ENCODE data around the gene CERS3. TPM values are rescaled to one million over a fixed set of nuclear protein-coding genes. Genes with fewer than 3 reads are reported as not detected.

Gene CERS3
- total RNA-seq, 4 donors from 2014 or later, result not detected

DNA sequence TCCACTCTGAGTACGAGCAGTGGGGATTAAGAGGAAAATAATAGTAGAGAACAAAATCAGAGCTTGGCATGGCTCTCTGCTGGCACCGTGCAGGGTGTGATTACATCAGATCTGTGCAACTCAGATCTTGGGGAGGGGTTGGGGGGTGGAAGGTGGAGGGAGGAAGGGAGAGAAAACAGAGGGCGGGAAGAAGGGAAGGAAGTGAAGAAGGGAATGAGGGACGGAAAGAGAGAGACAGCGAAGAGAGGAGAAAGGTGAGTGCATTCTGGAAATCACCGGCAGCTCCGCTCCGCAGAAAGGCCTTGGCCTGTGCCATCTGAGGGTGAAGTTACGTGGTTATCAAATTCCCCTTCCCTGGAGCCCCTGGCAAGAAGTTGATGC, 156.0 kb downstream of the CERS3 start:
- WGBS, 2 donors (ENCODE audit: low coverage in 1 of 2), result 27 to 36% methylated on average over 9 of the region's 9 CpGs
- Histone ChIP-seq H3K4me3 (peak overlapping the region in 2 of 4 donors; percentile 12 to 37), H3K27me3 (peaks cover 44% of the 10 kb centered on the region)

GRCh38 chr15:100355342-100355741, 173.4 kb downstream of the CERS3 start:
- H3K27me3 ChIP-seq, result peaks cover 25% of the 10 kb centered on the region
- WGBS, 2 donors (ENCODE audit: low coverage in 1 of 2), result 60% methylated on average over 2 of the region's 2 CpGs; no CpG with 5 or more reads in 1 of the 2 donors
- H3K4me1 ChIP-seq, result peaks cover 1 to 7% (median 2%) of the 10 kb centered on the region in 4 donors
- no peaks in the 10 kb centered on the region for H3K9me3 ChIP-seq
- H3K36me3 ChIP-seq, result no peaks in the 10 kb centered on the region
- no peak overlapping the region for H3K27ac ChIP-seq
- H3K4me3 ChIP-seq, result no peak overlapping the region
- intact Hi-C loops (cut with DNase I; ENCODE audit: low total_unique reads), result no loop called here
- TF ChIP-seq POLR2AphosphoS5 (IDR thresholded peaks at IDR 0.05), result no peak
- in situ Hi-C loops (cut with MboI; ENCODE audit: low pct_ligation_motif_present in 1 of 4, low pct_unique_long_range_greater_than_20kb in 1 of 4, low sequenced_read_pairs in 3 of 4), result no loop called here
- no peak for DNase-seq

More for the DNA sequence above, 156.0 kb downstream of the CERS3 start:
- TF ChIP-seq CTCF (IDR thresholded peaks at IDR 0.05), result no peak
- no peak for TF ChIP-seq EP300 (IDR thresholded peaks at IDR 0.05; ENCODE audit: low read depth)
- no peak for TF ChIP-seq POLR2AphosphoS5 (IDR thresholded peaks at IDR 0.05)
- TF ChIP-seq POLR2A (IDR thresholded peaks at IDR 0.05), result no peak
- Histone ChIP-seq H3K36me3 (no peaks in the 10 kb centered on the region), H3K27ac (peak overlapping the region in 1 of 4 donors; percentile 25), H3K9me3 (peaks cover 0 to 3% of the 10 kb centered on the region in 2 donors), H3K4me1 (no peaks in the 10 kb centered on the region)
- in situ Hi-C loops (cut with MboI; ENCODE audit: low pct_ligation_motif_present in 1 of 4, low pct_unique_long_range_greater_than_20kb in 1 of 4, low sequenced_read_pairs in 3 of 4) (no loop called here), intact Hi-C loops (cut with DNase I; ENCODE audit: low total_unique reads) (no loop called here)
- DNase-seq, result no peak

DNA sequence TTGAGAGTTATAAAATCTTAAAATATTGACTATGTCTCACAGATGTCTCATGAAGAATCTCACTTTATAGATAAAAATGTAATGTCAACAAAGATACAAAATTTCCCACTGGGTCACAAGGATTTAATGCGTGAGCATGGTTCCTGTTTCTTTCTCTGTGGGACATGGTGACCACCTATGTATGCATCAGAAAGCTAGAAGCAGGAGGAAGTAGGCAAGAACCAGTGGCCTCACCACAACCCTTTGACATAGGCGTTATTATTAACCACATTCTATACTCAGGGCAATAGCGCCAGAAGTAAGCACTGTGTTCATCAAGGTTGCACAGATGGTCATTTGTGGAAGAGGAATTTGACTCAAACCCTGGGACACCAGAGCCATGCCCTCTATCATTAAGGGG, 175.3 kb downstream of the CERS3 start:
- Histone ChIP-seq H3K27me3 (peaks cover 25% of the 10 kb centered on the region), H3K4me1 (peaks cover 3 to 13% (median 5%) of the 10 kb centered on the region in 4 donors), H3K36me3 (no peaks in the 10 kb centered on the region), H3K9me3 (no peaks in the 10 kb centered on the region), H3K4me3 (no peak overlapping the region), H3K27ac (no peak overlapping the region)
- WGBS, 2 donors (ENCODE audit: low coverage in 1 of 2), result 79 to 85% methylated on average over 3 of the region's 3 CpGs
- no peak for TF ChIP-seq CTCF (IDR thresholded peaks at IDR 0.05)
- TF ChIP-seq POLR2A (IDR thresholded peaks at IDR 0.05), result no peak
- TF ChIP-seq POLR2AphosphoS5 (IDR thresholded peaks at IDR 0.05), result no peak
- no peak for TF ChIP-seq EP300 (IDR thresholded peaks at IDR 0.05; ENCODE audit: low read depth)
- intact Hi-C loops (cut with DNase I; ENCODE audit: low total_unique reads) (no loop called here), in situ Hi-C loops (cut with MboI; ENCODE audit: low pct_ligation_motif_present in 1 of 4, low pct_unique_long_range_greater_than_20kb in 1 of 4, low sequenced_read_pairs in 3 of 4) (no loop called here)
- DNase-seq, result no peak

DNA sequence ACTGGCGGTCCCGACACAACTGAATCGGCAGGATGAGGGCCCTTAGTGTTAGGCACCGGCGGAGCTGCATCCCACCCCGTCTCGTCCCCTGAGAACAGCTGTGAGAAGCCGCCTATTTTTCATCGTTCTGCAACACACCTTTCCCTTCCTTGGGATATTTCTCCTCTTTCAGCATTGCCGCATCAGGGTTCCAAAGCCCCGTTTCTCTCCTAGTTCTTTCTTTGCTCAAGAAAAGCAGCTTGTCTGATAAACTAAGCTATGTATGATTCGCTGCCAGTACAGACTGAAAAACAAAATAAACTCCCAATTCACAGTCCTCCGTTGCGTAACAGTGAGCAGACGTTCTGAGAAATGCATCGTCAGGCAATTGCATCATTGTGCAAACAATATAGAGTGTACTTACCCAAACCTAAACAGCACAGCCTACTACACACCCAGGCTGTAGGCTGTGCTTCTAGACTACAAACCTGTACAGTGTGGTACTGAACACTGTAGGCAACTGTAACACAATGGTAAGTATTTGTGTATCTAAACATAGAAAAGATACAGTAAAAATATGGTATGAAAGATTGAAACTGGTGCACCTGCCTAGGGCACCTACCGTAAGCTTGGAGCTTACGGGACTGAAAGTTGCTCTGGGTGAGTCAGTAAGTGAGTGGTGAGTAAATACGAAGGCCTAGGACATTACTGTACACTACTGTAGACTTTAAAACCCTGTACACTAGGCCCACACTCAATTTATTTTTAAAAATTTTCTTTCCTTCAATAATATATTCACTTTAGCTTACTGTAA, 178.1 kb downstream of the CERS3 start:
- peaks cover 14% of the 10 kb centered on the region for H3K27me3 ChIP-seq
- peaks cover 3 to 13% (median 5%) of the 10 kb centered on the region in 4 donors for H3K4me1 ChIP-seq
- in situ Hi-C loops (cut with MboI; ENCODE audit: low pct_ligation_motif_present in 1 of 4, low pct_unique_long_range_greater_than_20kb in 1 of 4, low sequenced_read_pairs in 3 of 4) (no loop called here), intact Hi-C loops (cut with DNase I; ENCODE audit: low total_unique reads) (loop anchor here (2.0 kb wide), 1 partner anchor 222 kb away; no protein-coding TSS in a partner anchor)
- H3K36me3 ChIP-seq, result no peaks in the 10 kb centered on the region
- WGBS, 2 donors (ENCODE audit: low coverage in 1 of 2), result 25 to 30% methylated on average over 13 to 19 of the region's 19 CpGs
- peak overlapping the region; percentile 95 to 97 (median 96) for H3K27ac ChIP-seq
- no peaks in the 10 kb centered on the region for H3K9me3 ChIP-seq
- DNase-seq, result peak; percentile 51
- peak overlapping the region in 3 of 4 donors; percentile 71 to 89 (median 74) for H3K4me3 ChIP-seq
- no peak for TF ChIP-seq EP300 (IDR thresholded peaks at IDR 0.05; ENCODE audit: low read depth)
- peak in 2 of 3 donors; percentile 47 to 65 for TF ChIP-seq POLR2AphosphoS5 (IDR thresholded peaks at IDR 0.05)
- no peak for TF ChIP-seq POLR2A (IDR thresholded peaks at IDR 0.05)
- TF ChIP-seq CTCF (IDR thresholded peaks at IDR 0.05), result no peak

Small RNA genes lying within 50 kb of the gene (small RNA-seq; reads per million reads assigned to genes)
- 0 reads per million in 4 donors for gene RNU6-181P
- 0 reads per million in 4 donors for gene RNU6-322P

Other genes starting within 250 kb of the CERS3 start
- gene ADAMTS17, start 187.0 kb downstream of the CERS3 start, total RNA-seq, result 10 to 100 TPM in 1 of 4 donors, 1 to 10 TPM in 3; 6.0 to 17.6 (median 8.2) TPM
- 10 to 100 TPM; 24.7 to 48.9 (median 39.2) TPM for gene LINS1, start 73.2 kb upstream of the CERS3 start, total RNA-seq
- gene ASB7, start 73.6 kb upstream of the CERS3 start, total RNA-seq, result 10 to 100 TPM; 29.9 to 45.3 (median 35.3) TPM